Skeletal muscle satellite cell (primary cell): ENCODE results near the gene BTBD2.
A peak's percentile ranks its signal among the peaks of the same experiment; 100 is the strongest.
"Not testable (repeated sequence)": the region's sequence is repeated elsewhere in the genome, so short reads cannot be mapped to it uniquely, and the experiment has no call there.

Source experiments
- H3K27me3 ChIP-seq: 2 replicates; pipeline ENCODE4 v1.7.0; 2013; ENCODE audit warnings: low read length; ENCODE audit not compliant: control insufficient read depth, insufficient read depth
- H3K36me3 ChIP-seq: 2 replicates; pipeline ENCODE4 v1.7.0; 2013; ENCODE audit warnings: mild to moderate bottlenecking, control low read depth, low read length; ENCODE audit not compliant: insufficient read depth
- H3K4me1 ChIP-seq: 2 replicates; pipeline ENCODE4 v1.7.0; 2013; ENCODE audit warnings: low read length; ENCODE audit not compliant: control insufficient read depth, insufficient read depth
- H3K4me2 ChIP-seq: 2 replicates; pipeline ENCODE4 v1.7.0; 2013; ENCODE audit warnings: mild to moderate bottlenecking, low read length
- H3K4me3 ChIP-seq: 2 replicates; pipeline ENCODE4 v1.7.0; 2013; ENCODE audit warnings: low read length
- H3K9ac ChIP-seq: 2 replicates; pipeline ENCODE4 v1.7.0; 2013; ENCODE audit warnings: mild to moderate bottlenecking, low read depth, low read length, moderate library complexity
- H3K9me3 ChIP-seq: replicated peaks from 2 replicates; pipeline ENCODE4 v1.7.0; 2013; ENCODE audit warnings: mild to moderate bottlenecking, control low read depth, low read length

The BTBD2 gene

DNA sequence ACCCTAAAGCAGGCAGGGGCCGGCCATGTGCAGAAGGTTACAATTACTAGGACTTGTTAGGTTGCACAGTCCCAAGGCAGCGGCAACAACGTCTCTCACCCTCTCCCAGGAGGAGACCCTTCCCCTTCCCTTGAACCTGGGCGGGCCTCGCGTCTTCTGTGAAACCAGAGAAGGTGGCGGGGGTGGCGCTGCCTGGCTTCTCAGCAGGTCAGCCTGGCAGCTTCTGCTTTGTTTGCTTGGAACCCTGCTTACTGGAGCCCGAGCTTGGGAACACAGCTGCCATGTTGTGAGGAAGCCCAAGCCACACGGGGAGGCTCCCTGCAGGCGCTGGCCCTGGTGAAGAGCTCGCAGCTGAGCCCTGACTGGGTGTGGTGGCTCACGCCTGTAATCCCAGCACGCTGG is 20.1 kb upstream of the BTBD2 start:
- H3K27me3 ChIP-seq, result no peaks in the 10 kb centered on the region
- peaks cover 8% of the 10 kb centered on the region for H3K9me3 ChIP-seq
- no peak overlapping the region for H3K9ac ChIP-seq
- no peak overlapping the region for H3K4me2 ChIP-seq
- peaks cover 23% of the 10 kb centered on the region for H3K36me3 ChIP-seq
- no peak overlapping the region for H3K4me3 ChIP-seq
- H3K4me1 ChIP-seq, result peaks cover 16% of the 10 kb centered on the region

DNA sequence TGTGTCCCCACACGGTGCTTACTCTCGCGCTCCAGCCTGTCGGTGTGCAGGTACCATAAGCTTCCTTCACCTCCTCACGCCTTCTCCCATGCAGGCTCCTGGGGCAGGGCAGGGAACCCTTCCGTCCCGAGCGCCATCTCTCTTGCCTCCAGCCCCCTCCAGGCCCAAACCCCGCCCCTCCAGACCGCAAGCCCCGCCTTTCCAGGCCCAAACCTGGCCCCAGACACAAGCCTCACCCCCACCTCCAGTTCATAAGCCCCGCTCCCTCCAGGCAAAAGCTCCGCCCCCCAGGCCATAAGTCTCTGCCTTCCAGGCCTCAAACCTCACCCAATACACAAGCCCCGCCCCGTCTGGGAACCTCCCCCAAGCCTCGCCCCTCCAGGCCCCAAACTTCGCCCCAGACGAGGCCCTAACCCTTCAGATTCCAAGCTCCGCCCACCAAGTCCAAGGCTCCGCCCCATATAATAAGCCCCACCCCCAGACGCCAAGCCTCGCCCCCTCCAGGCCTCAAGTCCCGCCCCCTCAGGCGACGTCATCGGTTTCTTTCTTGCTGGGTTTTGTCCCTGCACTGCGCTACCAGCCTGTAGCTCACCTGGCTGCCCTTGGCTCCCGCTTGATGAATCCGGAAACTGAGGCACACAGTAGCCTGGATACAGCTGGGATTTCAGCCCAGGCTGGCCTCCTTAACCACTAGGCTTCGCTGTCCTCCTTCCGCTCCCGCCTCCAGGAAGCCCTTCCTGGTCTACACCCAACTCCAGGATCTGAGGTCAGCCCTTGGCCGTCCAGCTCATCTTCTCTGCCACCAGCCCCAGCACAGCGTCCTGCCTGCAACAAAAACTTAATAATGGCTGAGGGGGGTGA is 19.4 kb upstream of the BTBD2 start:
- Histone ChIP-seq H3K4me3 (no peak overlapping the region), H3K4me2 (no peak overlapping the region), H3K9me3 (peaks cover 8% of the 10 kb centered on the region), H3K9ac (no peak overlapping the region), H3K36me3 (peaks cover 17% of the 10 kb centered on the region), H3K27me3 (no peaks in the 10 kb centered on the region), H3K4me1 (peaks cover 16% of the 10 kb centered on the region)

- H3K36me3 ChIP-seq, result peaks cover 12% of the 10 kb centered on the region
- not testable (repeated sequence) for H3K27me3 ChIP-seq, H3K9ac ChIP-seq, H3K4me2 ChIP-seq, H3K4me3 ChIP-seq, H3K9me3 ChIP-seq
- peaks cover 16% of the 10 kb centered on the region for H3K4me1 ChIP-seq
These were observed 18.7 kb upstream of the BTBD2 start for GRCh38 chr19:2034253-2034652.

- Histone ChIP-seq H3K9me3 (peaks cover 8% of the 10 kb centered on the region), H3K9ac (no peak overlapping the region), H3K36me3 (peaks cover 7% of the 10 kb centered on the region), H3K4me1 (peaks cover 17% of the 10 kb centered on the region), H3K27me3 (no peaks in the 10 kb centered on the region), H3K4me2 (no peak overlapping the region), H3K4me3 (no peak overlapping the region)
These were observed 18.3 kb upstream of the BTBD2 start for GRCh38 chr19:2033825-2034159.

GRCh38 chr19:2033115-2033824 is 17.8 kb upstream of the BTBD2 start:
- Histone ChIP-seq H3K36me3 (peaks cover 3% of the 10 kb centered on the region), H3K27me3 (no peaks in the 10 kb centered on the region), H3K9ac (no peak overlapping the region), H3K9me3 (peaks cover 8% of the 10 kb centered on the region), H3K4me2 (no peak overlapping the region), H3K4me3 (no peak overlapping the region), H3K4me1 (peaks cover 20% of the 10 kb centered on the region)

DNA sequence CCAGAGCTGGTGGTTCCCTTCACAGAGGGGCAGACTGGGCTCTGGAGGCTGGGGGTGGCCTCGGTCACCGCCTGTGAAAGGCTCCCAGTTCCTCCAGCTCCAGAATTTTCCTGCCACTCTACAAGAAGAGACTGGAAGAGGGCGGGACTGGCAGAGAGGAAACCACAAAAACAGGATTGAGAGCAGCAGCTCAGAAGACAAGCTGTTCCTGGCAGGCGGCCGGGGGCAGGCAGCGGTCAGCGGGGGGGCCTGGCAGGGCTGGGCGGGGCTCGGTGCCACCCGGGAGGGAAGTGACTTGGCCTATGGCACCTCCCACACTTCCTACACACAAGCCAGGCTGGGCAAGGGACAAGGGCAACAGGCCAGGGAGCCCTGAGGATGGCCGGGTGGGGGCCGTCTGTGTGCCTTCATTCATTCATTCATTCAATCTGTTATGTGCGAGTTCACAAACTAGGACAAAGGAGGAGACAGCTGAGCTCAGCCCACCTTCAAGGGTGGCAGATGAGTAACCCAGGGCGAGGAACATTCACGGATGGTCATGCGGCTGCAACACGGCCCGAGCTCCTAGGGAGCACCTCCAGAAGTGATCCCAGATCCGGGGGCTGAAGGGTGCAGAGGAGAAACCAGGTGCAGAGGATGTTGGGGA is 16.9 kb upstream of the BTBD2 start:
- Histone ChIP-seq H3K9ac (peak overlapping the region; percentile 71), H3K4me1 (peaks cover 27% of the 10 kb centered on the region), H3K36me3 (no peaks in the 10 kb centered on the region), H3K27me3 (no peaks in the 10 kb centered on the region), H3K9me3 (peaks cover 8% of the 10 kb centered on the region), H3K4me2 (peak overlapping the region; percentile 86), H3K4me3 (peak overlapping the region; percentile 64)

GRCh38 chr19:2027361-2027760 is 11.8 kb upstream of the BTBD2 start:
- H3K9me3 ChIP-seq, result no peaks in the 10 kb centered on the region
- H3K4me3 ChIP-seq, result no peak overlapping the region
- H3K4me2 ChIP-seq, result no peak overlapping the region
- H3K36me3 ChIP-seq, result no peaks in the 10 kb centered on the region
- no peak overlapping the region for H3K9ac ChIP-seq
- peaks cover 28% of the 10 kb centered on the region for H3K4me1 ChIP-seq
- H3K27me3 ChIP-seq, result no peaks in the 10 kb centered on the region

- Histone ChIP-seq H3K9ac (no peak overlapping the region), H3K4me2 (no peak overlapping the region), H3K27me3 (no peaks in the 10 kb centered on the region), H3K36me3 (no peaks in the 10 kb centered on the region), H3K4me3 (no peak overlapping the region), H3K4me1 (peaks cover 24% of the 10 kb centered on the region), H3K9me3 (no peaks in the 10 kb centered on the region)
These were observed 11.3 kb upstream of the BTBD2 start for GRCh38 chr19:2026770-2027169.

GRCh38 chr19:2022289-2022688 is 6.8 kb upstream of the BTBD2 start:
- H3K9ac ChIP-seq, result no peak overlapping the region
- peaks cover 6% of the 10 kb centered on the region for H3K4me1 ChIP-seq
- H3K4me3 ChIP-seq, result no peak overlapping the region
- no peaks in the 10 kb centered on the region for H3K36me3 ChIP-seq
- no peaks in the 10 kb centered on the region for H3K27me3 ChIP-seq
- no peaks in the 10 kb centered on the region for H3K9me3 ChIP-seq
- no peak overlapping the region for H3K4me2 ChIP-seq

DNA sequence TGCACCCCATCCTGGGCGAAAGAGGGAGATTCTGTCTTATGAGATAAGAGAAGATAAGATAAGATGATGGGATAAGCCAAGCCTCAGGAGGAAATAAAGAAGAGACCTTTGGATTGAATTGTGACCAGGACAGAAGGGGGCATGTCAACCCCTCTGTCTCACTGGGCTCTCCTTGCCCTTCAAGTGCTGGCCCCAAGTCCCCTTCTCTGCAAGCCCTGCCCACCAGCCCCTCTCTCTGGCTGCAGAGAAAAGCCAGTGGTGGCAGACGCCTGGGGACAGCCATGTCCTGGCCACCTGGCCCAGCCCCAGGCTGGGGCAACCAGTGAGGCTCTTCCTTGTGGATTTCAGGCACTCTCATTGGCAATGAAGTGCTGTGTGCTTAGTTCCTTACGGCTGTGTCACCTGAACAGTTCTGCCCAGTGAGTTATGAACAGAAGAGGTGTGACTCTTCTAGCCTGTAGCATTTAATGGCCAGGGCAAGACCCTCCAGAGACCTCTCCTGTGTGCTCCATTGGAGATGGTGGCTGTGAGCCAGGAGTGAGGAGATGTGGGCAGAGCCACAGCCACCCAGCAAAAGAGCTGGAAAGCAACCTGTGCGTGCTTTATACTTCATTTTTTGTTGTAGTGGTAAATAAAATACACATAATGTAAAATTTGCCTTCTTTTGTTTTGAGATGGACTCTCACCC is 6.1 kb upstream of the BTBD2 start:
- no peaks in the 10 kb centered on the region for H3K9me3 ChIP-seq
- no peak overlapping the region for H3K4me2 ChIP-seq
- no peaks in the 10 kb centered on the region for H3K4me1 ChIP-seq
- H3K36me3 ChIP-seq, result no peaks in the 10 kb centered on the region
- no peaks in the 10 kb centered on the region for H3K27me3 ChIP-seq
- no peak overlapping the region for H3K4me3 ChIP-seq
- no peak overlapping the region for H3K9ac ChIP-seq

GRCh38 chr19:2018752-2019151 is 3.2 kb upstream of the BTBD2 start:
- Histone ChIP-seq H3K9me3 (no peaks in the 10 kb centered on the region), H3K4me3 (no peak overlapping the region), H3K9ac (no peak overlapping the region), H3K4me2 (no peak overlapping the region), H3K4me1 (peaks cover 3% of the 10 kb centered on the region), H3K27me3 (no peaks in the 10 kb centered on the region), H3K36me3 (no peaks in the 10 kb centered on the region)
